NT2/D1 (cell line): Measurements from ENCODE around the gene CD28.

Experiments
- DNase-seq: peaks from one replicate; pipeline ENCODE4 v3.0.0-alpha.2; 2011; ENCODE audit warnings: low read depth, low spot score
- H3K27me3 ChIP-seq: 2 replicates; pipeline ENCODE4 v1.6.0; 2011; ENCODE audit warnings: mild to moderate bottlenecking; ENCODE audit not compliant: insufficient read length, insufficient read depth
- H3K36me3 ChIP-seq: 2 replicates; pipeline ENCODE4 v1.6.1; 2011; ENCODE audit warnings: mild to moderate bottlenecking, low read length, mixed read lengths; ENCODE audit not compliant: insufficient read depth, insufficient read length
- H3K4me1 ChIP-seq: 2 replicates; pipeline ENCODE4 v1.5.1; 2011; ENCODE audit not compliant: insufficient read depth, insufficient read length
- H3K4me3 ChIP-seq: 2 replicates; pipeline ENCODE4 v1.5.1; 2011; ENCODE audit warnings: low read depth; ENCODE audit not compliant: insufficient read length
- H3K9ac ChIP-seq: 2 replicates; pipeline ENCODE4 v1.6.0; 2011; ENCODE audit warnings: low read depth; ENCODE audit not compliant: insufficient read length
- H3K9me3 ChIP-seq: 2 replicates; pipeline ENCODE4 v1.5.1; 2011; ENCODE audit warnings: mild to moderate bottlenecking, low read length; ENCODE audit not compliant: insufficient read depth
- SUZ12 ChIP-seq: IDR thresholded peaks from 2 replicates; pipeline ENCODE4 v1.6.1; 2011; ENCODE audit not compliant: insufficient read length, insufficient read depth; ENCODE audit errors: extremely low read depth
- YY1 ChIP-seq: IDR thresholded peaks from 2 replicates; pipeline ENCODE4 v1.6.1; 2011; ENCODE audit not compliant: insufficient read length, insufficient read depth
- ZNF274 ChIP-seq: IDR thresholded peaks from 2 replicates; pipeline ENCODE4 v1.6.1; 2011; ENCODE audit warnings: mild to moderate bottlenecking, low read depth, low read length

CD28 gene

GRCh38 chr2:203706403-203706802 lies at the start of gene CD28:
TSS of gene CD28 (plus strand) at chr2:203706639. CDS start at chr2:203706697, 58 bp downstream.
- no peak for DNase-seq
- H3K27me3 ChIP-seq: no peaks in the 10 kb centered on the region
- no peak within 1 kb of the TSS for H3K9ac ChIP-seq
- TF ChIP-seq SUZ12 (no peak), YY1 (no peak), ZNF274 (no peak)
- no peaks in the 10 kb centered on the region for H3K9me3 ChIP-seq
- no peaks in the 10 kb centered on the region for H3K36me3 ChIP-seq
- H3K4me3 ChIP-seq: no peak within 1 kb of the TSS
- H3K4me1 ChIP-seq: no peaks in the 10 kb centered on the region

GRCh38 chr2:203659331-203660049 lies 46.9 kb upstream of the CD28 start:
- Histone ChIP-seq H3K9me3 (no peaks in the 10 kb centered on the region), H3K27me3 (no peaks in the 10 kb centered on the region), H3K9ac (no peak overlapping the region), H3K36me3 (no peaks in the 10 kb centered on the region), H3K4me1 (peaks cover 2% of the 10 kb centered on the region), H3K4me3 (no peak overlapping the region)
- TF ChIP-seq YY1: no peak
- TF ChIP-seq ZNF274: no peak
- TF ChIP-seq SUZ12: no peak
- DNase-seq: no peak

GRCh38 chr2:203660465-203660864 lies 46.0 kb upstream of the CD28 start:
- H3K4me1 ChIP-seq: peaks cover 2% of the 10 kb centered on the region

GRCh38 chr2:203661279-203661908 lies 45.0 kb upstream of the CD28 start:
- DNase-seq: no peak
- Histone ChIP-seq H3K9ac (no peak overlapping the region), H3K4me1 (peaks cover 2% of the 10 kb centered on the region), H3K4me3 (no peak overlapping the region), H3K36me3 (no peaks in the 10 kb centered on the region), H3K27me3 (no peaks in the 10 kb centered on the region), H3K9me3 (no peaks in the 10 kb centered on the region)
- TF ChIP-seq ZNF274 (no peak), YY1 (no peak), SUZ12 (no peak)

More at GRCh38 chr2:203660465-203660864, 46.0 kb upstream of the CD28 start:
- DNase-seq: no peak
- H3K9ac ChIP-seq: no peak overlapping the region
- no peak overlapping the region for H3K4me3 ChIP-seq
- H3K27me3 ChIP-seq: no peaks in the 10 kb centered on the region
- no peaks in the 10 kb centered on the region for H3K36me3 ChIP-seq
- H3K9me3 ChIP-seq: no peaks in the 10 kb centered on the region
- TF ChIP-seq ZNF274 (no peak), YY1 (no peak), SUZ12 (no peak)

GRCh38 chr2:203662487-203662886 lies 44.0 kb upstream of the CD28 start:
- Histone ChIP-seq H3K9ac (no peak overlapping the region), H3K4me3 (no peak overlapping the region), H3K36me3 (no peaks in the 10 kb centered on the region), H3K4me1 (peaks cover 2% of the 10 kb centered on the region), H3K9me3 (no peaks in the 10 kb centered on the region), H3K27me3 (no peaks in the 10 kb centered on the region)
- no peak for DNase-seq
- TF ChIP-seq YY1 (no peak), ZNF274 (no peak), SUZ12 (no peak)

- no peak for DNase-seq
- no peak overlapping the region for H3K4me3 ChIP-seq
- H3K4me1 ChIP-seq: peaks cover 2% of the 10 kb centered on the region
- no peak overlapping the region for H3K9ac ChIP-seq
- H3K36me3 ChIP-seq: no peaks in the 10 kb centered on the region
- TF ChIP-seq YY1 (no peak), SUZ12 (no peak), ZNF274 (no peak)
- no peaks in the 10 kb centered on the region for H3K9me3 ChIP-seq
- H3K27me3 ChIP-seq: no peaks in the 10 kb centered on the region
Observed at GRCh38 chr2:203662951-203663350, 43.5 kb upstream of the CD28 start.

- no peak for DNase-seq
- no peak overlapping the region for H3K4me3 ChIP-seq
- TF ChIP-seq SUZ12 (no peak), ZNF274 (no peak), YY1 (no peak)
- peaks cover 2% of the 10 kb centered on the region for H3K4me1 ChIP-seq
- H3K27me3 ChIP-seq: no peaks in the 10 kb centered on the region
- no peaks in the 10 kb centered on the region for H3K36me3 ChIP-seq
- H3K9me3 ChIP-seq: no peaks in the 10 kb centered on the region
- no peak overlapping the region for H3K9ac ChIP-seq
Observed at GRCh38 chr2:203664029-203664755, 42.2 kb upstream of the CD28 start.
